Ishikawa (cell line): ENCODE data around the gene TNFSF13.

Experiments used
- CEBPB ChIP-seq: IDR thresholded peaks from 2 replicates; pipeline ENCODE4 v1.6.1; 2012
- CREB1 ChIP-seq: IDR thresholded peaks from 2 replicates; pipeline ENCODE4 v1.6.1; 2012; ENCODE audit warnings: low read depth
- EGR1 ChIP-seq: IDR thresholded peaks from 2 replicates; pipeline ENCODE4 v1.6.1; 2012
- EP300 ChIP-seq: IDR thresholded peaks from 2 replicates; pipeline ENCODE4 v1.6.1; 2012; ENCODE audit warnings: borderline replicate concordance
- FOXM1 ChIP-seq: IDR thresholded peaks from 2 replicates; pipeline ENCODE4 v1.6.1; 2012; ENCODE audit warnings: low read depth, borderline replicate concordance
- MAX ChIP-seq: IDR thresholded peaks from 2 replicates; pipeline ENCODE4 v1.6.1; 2012
- RAD21 ChIP-seq: IDR thresholded peaks from 2 replicates; pipeline ENCODE4 v1.6.1; 2012; ENCODE audit warnings: low read depth
- REST ChIP-seq: IDR thresholded peaks from 2 replicates; pipeline ENCODE4 v1.6.1; 2012; ENCODE audit warnings: low read depth, mild to moderate bottlenecking
- TAF1 ChIP-seq: IDR thresholded peaks from 2 replicates; pipeline ENCODE4 v1.6.1; 2012; ENCODE audit warnings: low read depth, mild to moderate bottlenecking
- TCF12 ChIP-seq: IDR thresholded peaks from 2 replicates; pipeline ENCODE4 v1.6.1; 2012; ENCODE audit warnings: low read depth
- USF1 ChIP-seq: IDR thresholded peaks from 2 replicates; pipeline ENCODE4 v1.6.1; 2012
- YY1 ChIP-seq: IDR thresholded peaks from 2 replicates; pipeline ENCODE4 v1.6.1; 2012; ENCODE audit warnings: low read depth
- ZBTB7A ChIP-seq: IDR thresholded peaks from 2 replicates; pipeline ENCODE4 v1.6.1; 2012; ENCODE audit warnings: low read depth

GRCh38 chr17:7541074-7541621 lies 17.4 kb upstream of the TNFSF13 start:
- TF ChIP-seq YY1 (no peak), ZBTB7A (no peak), EP300 (no peak), REST (no peak), CEBPB (no peak), RAD21 (no peak), TAF1 (no peak), CREB1 (no peak), TCF12 (no peak), FOXM1 (no peak), MAX (no peak), USF1 (no peak), EGR1 (no peak)
